Neuronal stem cell (in vitro differentiated cells): ENCODE data around the gene MINDY4B.

Experiments used
- DNase-seq: peaks from one replicate; pipeline ENCODE4 v3.0.0-alpha.2; 2013; ENCODE audit warnings: low spot score
- H2AFZ ChIP-seq: one replicate; pipeline ENCODE4 v1.6.1; 2013; ENCODE audit warnings: mild to moderate bottlenecking, low read length, inconsistent platforms
- H2AK5ac ChIP-seq: 2 replicates; pipeline ENCODE4 v1.6.1; 2013; ENCODE audit warnings: low read depth, mild to moderate bottlenecking, inconsistent platforms, low read length, moderate library complexity, mixed read lengths
- H2BK120ac ChIP-seq: 2 replicates; pipeline ENCODE4 v1.6.1; 2013; ENCODE audit warnings: low read depth, mild to moderate bottlenecking, inconsistent platforms, low read length, moderate library complexity, mixed read lengths
- H2BK12ac ChIP-seq: one replicate; pipeline ENCODE4 v1.6.1; 2013; ENCODE audit warnings: low read length, inconsistent platforms
- H2BK15ac ChIP-seq: 2 replicates; pipeline ENCODE4 v1.6.1; 2013; ENCODE audit warnings: mild to moderate bottlenecking, low read length, inconsistent platforms, mixed read lengths
- H2BK5ac ChIP-seq: one replicate; pipeline ENCODE4 v1.6.1; 2013; ENCODE audit warnings: inconsistent platforms, mild to moderate bottlenecking, low read length, moderate library complexity
- H3K14ac ChIP-seq: one replicate; pipeline ENCODE4 v1.6.1; 2013; ENCODE audit warnings: low read length, inconsistent platforms
- H3K18ac ChIP-seq: 2 replicates; pipeline ENCODE4 v1.6.1; 2013; ENCODE audit warnings: low read length, inconsistent platforms
- H3K23ac ChIP-seq: 2 replicates; pipeline ENCODE4 v1.6.1; 2013; ENCODE audit warnings: low read depth, mild to moderate bottlenecking, mixed read lengths, low read length, inconsistent platforms; ENCODE audit not compliant: poor library complexity
- H3K27ac ChIP-seq: replicated peaks from 3 replicates; pipeline ENCODE4 v1.5.1; 2013; ENCODE audit warnings: low read length, inconsistent platforms
- H3K27me3 ChIP-seq, 3 experiments: 2 replicates each; pipeline ENCODE4 v1.6.1; 2013; ENCODE audit warnings: low read length in 3 of 3, mild to moderate bottlenecking in 2 of 3, inconsistent platforms in 1 of 3, low read depth in 1 of 3, mixed read lengths in 1 of 3, moderate library complexity in 1 of 3; ENCODE audit not compliant: control insufficient read depth in 3 of 3, insufficient read depth in 3 of 3
- H3K36me3 ChIP-seq, 2 donors: replicated peaks in 1 of 2; 2 replicates each; pipeline ENCODE4 v1.6.1; 2013; ENCODE audit warnings: low read length in 2 of 2; ENCODE audit not compliant: control insufficient read depth in 2 of 2, insufficient read depth in 2 of 2
- H3K4ac ChIP-seq: 2 replicates; pipeline ENCODE4 v1.6.1; 2013; ENCODE audit warnings: inconsistent platforms, mild to moderate bottlenecking, low read length, moderate library complexity
- H3K4me1 ChIP-seq, 2 donors: 1 replicate in 1 of 2; 2 replicates in 1 of 2; pipeline ENCODE4 v1.6.1; 2013; ENCODE audit warnings: low read length in 2 of 2, low read depth in 1 of 2; ENCODE audit not compliant: control insufficient read depth in 2 of 2, insufficient read depth in 1 of 2
- H3K4me2 ChIP-seq: one replicate; pipeline ENCODE4 v1.6.1; 2013; ENCODE audit warnings: mild to moderate bottlenecking, low read length, inconsistent platforms; ENCODE audit not compliant: insufficient read depth, poor library complexity, severe bottlenecking
- H3K4me3 ChIP-seq, 2 donors: 2 replicates each; pipeline ENCODE4 v1.5.1; 2013; ENCODE audit warnings: low read length in 2 of 2, mild to moderate bottlenecking in 2 of 2, inconsistent platforms in 1 of 2, moderate library complexity in 1 of 2
- H3K79me1 ChIP-seq: one replicate; pipeline ENCODE4 v1.6.1; 2013; ENCODE audit warnings: low read depth, mild to moderate bottlenecking, inconsistent platforms, low read length, moderate library complexity
- H3K9ac ChIP-seq: one replicate; pipeline ENCODE4 v1.6.1; 2013; ENCODE audit warnings: mild to moderate bottlenecking, low read depth, low read length, inconsistent platforms; ENCODE audit not compliant: poor library complexity
- H3K9me3 ChIP-seq, 2 donors: replicated peaks in 1 of 2; 2 replicates each; pipeline versions ENCODE3 to v1.6.1; 2013; ENCODE audit warnings: low read length in 2 of 2, mild to moderate bottlenecking in 2 of 2, inconsistent platforms in 1 of 2, low read depth in 1 of 2, mixed read lengths in 1 of 2, moderate library complexity in 1 of 2; ENCODE audit not compliant: control insufficient read depth in 2 of 2, insufficient read depth in 1 of 2
- H4K8ac ChIP-seq: one replicate; pipeline ENCODE4 v1.6.1; 2013; ENCODE audit warnings: low read depth, mild to moderate bottlenecking, inconsistent platforms, low read length, moderate library complexity
- H4K91ac ChIP-seq: one replicate; pipeline ENCODE4 v1.6.1; 2013; ENCODE audit warnings: low read length, low read depth, mild to moderate bottlenecking, inconsistent platforms; ENCODE audit not compliant: poor library complexity
- WGBS, 2 donors: extraction: QIAGEN DNeasy Blood & Tissue Kit; methylation state at CpG; one replicate each; pipeline ENCODE4 v1.1.7; 2013; ENCODE audit warnings: missing lambda C conversion rate in 2 of 2, mixed read lengths in 1 of 2; ENCODE audit not compliant: insufficient read length in 2 of 2, insufficient replicate concordance in 1 of 2; ENCODE audit errors: extremely low coverage in 2 of 2; 5-methylcytosine and 5-hydroxymethylcytosine counted together

MINDY4B gene

DNA sequence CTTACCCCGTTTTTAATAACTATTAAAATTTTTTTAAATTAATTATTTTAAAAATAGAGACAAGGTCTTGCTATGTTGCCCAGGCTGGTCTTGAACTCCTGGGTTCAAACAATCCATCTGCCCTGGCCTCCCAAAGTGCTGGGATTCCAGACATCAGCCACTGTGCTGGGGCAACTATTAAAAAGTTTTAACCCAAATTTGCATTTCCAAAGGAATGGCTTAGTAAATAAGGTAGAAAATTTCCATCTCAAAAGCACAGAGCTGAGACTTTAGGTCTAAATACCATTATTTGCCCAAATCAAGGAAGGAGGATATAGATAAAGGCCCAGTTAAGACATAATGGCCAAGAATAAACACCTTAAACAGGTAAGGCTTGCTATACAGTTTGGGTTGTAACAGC lies 56.4 kb downstream of the MINDY4B start:
- no peak overlapping the region for H3K18ac ChIP-seq
- H3K79me1 ChIP-seq, result no peaks in the 10 kb centered on the region
- 100% methylated on average over 1 of the region's 1 CpG; no CpG with 5 or more reads in 1 of the 2 donors for WGBS, 2 donors
- no peak overlapping the region for H3K14ac ChIP-seq
- no peak overlapping the region for H2BK120ac ChIP-seq
- H3K27me3 ChIP-seq, result peaks cover 0 to 4% (median 0%) of the 10 kb centered on the region in 3 experiments
- H2BK5ac ChIP-seq, result no peak overlapping the region
- H3K36me3 ChIP-seq, result no peaks in the 10 kb centered on the region
- DNase-seq, result no peak
- no peak overlapping the region for H2AK5ac ChIP-seq
- no peak overlapping the region for H3K9ac ChIP-seq
- H3K4me1 ChIP-seq, result no peaks in the 10 kb centered on the region
- no peak overlapping the region for H3K4me3 ChIP-seq
- H3K4me2 ChIP-seq, result no peak overlapping the region
- H2AFZ ChIP-seq, result no peak overlapping the region
- no peak overlapping the region for H3K27ac ChIP-seq
- H3K23ac ChIP-seq, result no peak overlapping the region
- peaks cover 0 to 2% of the 10 kb centered on the region in 2 donors for H3K9me3 ChIP-seq
- H2BK15ac ChIP-seq, result no peak overlapping the region
- no peak overlapping the region for H2BK12ac ChIP-seq
- H4K91ac ChIP-seq, result no peak overlapping the region
- H3K4ac ChIP-seq, result no peak overlapping the region
- H4K8ac ChIP-seq, result no peak overlapping the region

DNA sequence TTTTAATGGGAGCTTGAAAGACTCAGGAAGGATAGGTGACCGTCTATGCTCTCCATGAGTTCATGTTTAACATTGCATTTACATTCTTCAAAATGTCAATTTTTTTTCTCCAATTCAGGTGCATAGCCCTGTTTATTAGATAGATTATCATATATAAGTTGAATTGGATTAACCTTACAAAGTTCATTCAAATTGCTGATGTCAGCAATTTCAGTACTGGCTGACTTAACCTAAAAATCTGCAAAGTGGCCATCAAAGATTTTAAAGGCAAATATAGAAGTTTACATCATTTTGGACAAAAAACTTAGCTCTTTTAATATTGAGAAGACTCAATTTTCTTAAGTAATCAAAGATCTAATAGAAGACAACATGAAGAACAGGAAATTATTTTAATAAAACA lies 57.8 kb downstream of the MINDY4B start:
- Histone ChIP-seq H3K9me3 (peaks cover 0 to 2% of the 10 kb centered on the region in 2 donors), H3K4me1 (no peaks in the 10 kb centered on the region), H2BK12ac (no peak overlapping the region), H2BK5ac (no peak overlapping the region), H3K27ac (no peak overlapping the region), H2BK120ac (no peak overlapping the region), H3K27me3 (peaks cover 0 to 4% (median 0%) of the 10 kb centered on the region in 3 experiments), H3K18ac (no peak overlapping the region), H2BK15ac (no peak overlapping the region), H3K23ac (no peak overlapping the region), H3K14ac (no peak overlapping the region), H2AK5ac (no peak overlapping the region), H3K4ac (no peak overlapping the region), H3K79me1 (no peaks in the 10 kb centered on the region), H3K4me2 (no peak overlapping the region), H3K9ac (no peak overlapping the region), H4K8ac (no peak overlapping the region), H4K91ac (no peak overlapping the region), H3K4me3 (no peak overlapping the region), H2AFZ (no peak overlapping the region), H3K36me3 (no peaks in the 10 kb centered on the region)
- DNase-seq, result no peak
- no CpG with 5 or more reads among the region's 1 CpG for WGBS, 2 donors

DNA sequence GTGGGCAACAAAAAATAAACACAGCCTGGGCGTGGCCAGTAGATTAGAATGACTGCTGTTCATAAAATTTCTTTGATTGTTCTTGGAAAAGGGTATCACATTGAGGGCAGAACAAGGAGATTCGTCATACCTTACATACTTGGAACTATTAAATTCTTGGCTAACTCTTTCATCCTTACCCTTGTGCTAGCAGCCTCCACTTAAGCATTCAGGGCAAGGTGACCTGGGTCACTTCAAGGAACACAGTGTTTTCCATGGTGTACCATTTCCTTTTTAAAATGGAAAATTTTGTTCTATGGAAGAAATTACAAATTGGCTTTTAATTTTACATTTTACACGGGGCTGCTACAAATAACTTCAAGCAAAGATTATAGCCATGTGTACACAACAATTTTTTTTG lies 60.8 kb downstream of the MINDY4B start:
- no peak overlapping the region for H3K14ac ChIP-seq
- no peak overlapping the region for H4K8ac ChIP-seq
- H2BK15ac ChIP-seq, result no peak overlapping the region
- no peak overlapping the region for H2BK12ac ChIP-seq
- H3K9ac ChIP-seq, result no peak overlapping the region
- no peak for DNase-seq
- H3K4ac ChIP-seq, result no peak overlapping the region
- H3K36me3 ChIP-seq, result no peaks in the 10 kb centered on the region
- H3K9me3 ChIP-seq, result no peaks in the 10 kb centered on the region
- no peaks in the 10 kb centered on the region for H3K4me1 ChIP-seq
- no peak overlapping the region for H2AFZ ChIP-seq
- no peak overlapping the region for H2BK120ac ChIP-seq
- no peak overlapping the region for H3K4me2 ChIP-seq
- no peak overlapping the region for H4K91ac ChIP-seq
- no CpG with 5 or more reads among the region's 3 CpGs for WGBS, 2 donors
- H3K27me3 ChIP-seq, result peaks cover 0 to 4% (median 0%) of the 10 kb centered on the region in 3 experiments
- no peaks in the 10 kb centered on the region for H3K79me1 ChIP-seq
- no peak overlapping the region for H2AK5ac ChIP-seq
- no peak overlapping the region for H3K23ac ChIP-seq
- no peak overlapping the region for H3K4me3 ChIP-seq
- H3K18ac ChIP-seq, result no peak overlapping the region
- H2BK5ac ChIP-seq, result no peak overlapping the region
- H3K27ac ChIP-seq, result no peak overlapping the region

DNA sequence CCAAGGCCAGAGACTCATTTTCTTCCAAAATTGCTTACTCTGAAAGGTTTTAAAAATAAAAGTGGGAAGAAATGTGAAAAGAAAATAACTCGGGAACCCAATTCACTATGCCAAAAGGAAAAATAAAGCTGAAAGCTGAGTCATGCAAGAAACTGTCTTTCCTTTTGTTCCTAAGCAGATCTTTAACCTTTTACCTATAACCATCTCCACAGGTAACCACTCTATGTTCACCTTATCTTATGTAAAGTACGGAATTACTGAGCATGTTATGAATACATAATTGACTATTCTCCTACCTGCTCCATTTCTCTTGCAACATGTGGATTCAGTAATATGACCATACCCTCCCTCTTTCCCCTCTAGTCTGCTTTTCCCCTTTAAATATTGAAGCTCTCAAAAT lies 62.0 kb downstream of the MINDY4B start:
- Histone ChIP-seq H4K8ac (no peak overlapping the region), H3K4me2 (no peak overlapping the region), H3K4me3 (no peak overlapping the region), H4K91ac (no peak overlapping the region), H2BK12ac (no peak overlapping the region), H3K4ac (no peak overlapping the region), H3K18ac (no peak overlapping the region), H2BK5ac (no peak overlapping the region), H3K23ac (no peak overlapping the region), H3K79me1 (no peaks in the 10 kb centered on the region), H3K27ac (no peak overlapping the region), H3K36me3 (no peaks in the 10 kb centered on the region), H2BK15ac (no peak overlapping the region), H3K9ac (no peak overlapping the region), H2AK5ac (no peak overlapping the region), H2BK120ac (no peak overlapping the region), H3K27me3 (peaks cover 0 to 4% (median 2%) of the 10 kb centered on the region in 3 experiments), H3K14ac (no peak overlapping the region), H3K9me3 (no peaks in the 10 kb centered on the region), H3K4me1 (no peaks in the 10 kb centered on the region), H2AFZ (no peak overlapping the region)
- WGBS, 2 donors, result no CpG with 5 or more reads among the region's 2 CpGs
- DNase-seq, result no peak
